Gastrocnemius medialis (tissue), 4 donors: Measurements from ENCODE around the gene UTS2B.

ENCODE experiments used
- CTCF ChIP-seq, 5 experiments: fragments of 450-650 bp in 3 of 5; fragments of 200-600 bp in 2 of 5; sonication (generic) in 2 of 5; IDR thresholded peaks in 4 of 5; conservative IDR thresholded peaks in 1 of 5; 1 replicate in 4 of 5; 2 replicates in 1 of 5; pipeline ENCODE4 v1.5.1; 2016 to 2019; ENCODE audit warnings: antibody characterized with exemption in 5 of 5, mild to moderate bottlenecking in 3 of 5, moderate library complexity in 3 of 5
- POLR2A ChIP-seq, 2 donors: fragments of 450-650 bp; IDR thresholded peaks; one replicate each; pipeline ENCODE4 v1.6.1; 2017; ENCODE audit warnings: antibody characterized with exemption in 2 of 2, mild to moderate bottlenecking in 2 of 2, moderate library complexity in 2 of 2

- TF ChIP-seq CTCF (IDR thresholded peaks at IDR 0.05 in 4 of 5, conservative IDR thresholded peaks at IDR 0.05 in 1 of 5) (no peak), POLR2A (IDR thresholded peaks at IDR 0.05) (no peak)
These were observed 73.9 kb downstream of the UTS2B start for GRCh38 chr3:191256405-191256804.
